Activated CD4-positive, alpha-beta memory T cell treated with anti-CD3 and anti-CD28 coated beads for 36 hours (primary cell): ENCODE measurements around the gene ABCC8. TPM values are rescaled to one million over a fixed set of nuclear protein-coding genes. Genes with fewer than 3 reads are reported as not detected.

Source experiments
- CTCF ChIA-PET: fragments of 350-600 bp; sonication (Branson Sonifier 250); formaldehyde crosslinking; loops from one replicate; lab custom pipeline; 2021; ENCODE audit warnings: antibody characterized with exemption, inconsistent platforms; lab: Charles Lee
- POLR2A ChIA-PET: fragments of 350-600 bp; sonication (Branson Sonifier 250); formaldehyde crosslinking; loops from one replicate; lab custom pipeline; 2021; ENCODE audit warnings: antibody characterized with exemption; lab: Charles Lee
- DNase-seq: peaks from one replicate; pipeline ENCODE4 v3.0.0-alpha.2; 2020
- H3K27ac Mint-ChIP-seq: one replicate; pipeline ENCODE4 v1.8.0; 2021; ENCODE audit warnings: mixed read lengths
- H3K27me3 Mint-ChIP-seq: one replicate; pipeline ENCODE4 v1.8.0; 2021; ENCODE audit warnings: mixed read lengths
- H3K36me3 Mint-ChIP-seq: one replicate; pipeline ENCODE4 v1.8.0; 2021; ENCODE audit warnings: mixed read lengths
- H3K4me1 Mint-ChIP-seq: one replicate; pipeline ENCODE4 v1.8.0; 2021; ENCODE audit warnings: low read depth, mixed read lengths
- H3K4me3 Mint-ChIP-seq: one replicate; pipeline ENCODE4 v1.8.0; 2021; ENCODE audit warnings: mild to moderate bottlenecking, mixed read lengths
- H3K9me3 Mint-ChIP-seq: one replicate; pipeline ENCODE4 v1.8.0; 2021; ENCODE audit warnings: mixed read lengths
- intact Hi-C: fragments of 100-400 bp; cut with micrococcal nuclease; formaldehyde crosslinking; loops from one replicate; pipeline ENCODE4 v1.15.1; 2023
- total RNA-seq, 2 experiments: library from RNA; stranded (reverse); gene quantifications; one replicate each; pipeline ENCODE4 v1.2.3, GENCODE V29; 2021

ABCC8 gene
- total RNA-seq, 2 experiments from 2014 or later, result not detected

- POLR2A ChIA-PET, result no interaction called here
- Mint-ChIP-seq H3K36me3 (no peaks in the 10 kb centered on the region), H3K9me3 (no peaks in the 10 kb centered on the region), H3K27ac (no peak overlapping the region), H3K27me3 (no peaks in the 10 kb centered on the region), H3K4me3 (no peak overlapping the region), H3K4me1 (no peaks in the 10 kb centered on the region)
- intact Hi-C loops, result no loop called here
- CTCF ChIA-PET, result no interaction called here
- DNase-seq, result no peak
These were observed 13.0 kb downstream of the ABCC8 start for GRCh38 chr11:17463546-17464174.

- no peaks in the 10 kb centered on the region for H3K4me1 Mint-ChIP-seq
- DNase-seq, result no peak
- no peak overlapping the region for H3K27ac Mint-ChIP-seq
- H3K9me3 Mint-ChIP-seq, result no peaks in the 10 kb centered on the region
- POLR2A ChIA-PET, result no interaction called here
- H3K27me3 Mint-ChIP-seq, result no peaks in the 10 kb centered on the region
- H3K36me3 Mint-ChIP-seq, result no peaks in the 10 kb centered on the region
- H3K4me3 Mint-ChIP-seq, result no peak overlapping the region
- intact Hi-C loops, result no loop called here
- CTCF ChIA-PET, result no interaction called here
These were observed 13.7 kb downstream of the ABCC8 start for GRCh38 chr11:17462940-17463339.

- H3K27ac Mint-ChIP-seq, result no peak overlapping the region
- H3K36me3 Mint-ChIP-seq, result no peaks in the 10 kb centered on the region
- no peaks in the 10 kb centered on the region for H3K9me3 Mint-ChIP-seq
- no peak overlapping the region for H3K4me3 Mint-ChIP-seq
- CTCF ChIA-PET, result no interaction called here
- no peak for DNase-seq
- intact Hi-C loops, result no loop called here
- POLR2A ChIA-PET, result no interaction called here
- H3K27me3 Mint-ChIP-seq, result no peaks in the 10 kb centered on the region
- no peaks in the 10 kb centered on the region for H3K4me1 Mint-ChIP-seq
These were observed 16.2 kb downstream of the ABCC8 start for GRCh38 chr11:17460406-17460805.

GRCh38 chr11:17459236-17459896, 17.3 kb downstream of the ABCC8 start:
- H3K36me3 Mint-ChIP-seq, result no peaks in the 10 kb centered on the region
- H3K4me1 Mint-ChIP-seq, result no peaks in the 10 kb centered on the region
- intact Hi-C loops, result no loop called here
- ChIA-PET CTCF (no interaction called here), POLR2A (no interaction called here)
- DNase-seq, result no peak
- no peaks in the 10 kb centered on the region for H3K9me3 Mint-ChIP-seq
- H3K27ac Mint-ChIP-seq, result no peak overlapping the region
- H3K4me3 Mint-ChIP-seq, result no peak overlapping the region
- H3K27me3 Mint-ChIP-seq, result no peaks in the 10 kb centered on the region

GRCh38 chr11:17458268-17458667, 18.4 kb downstream of the ABCC8 start:
- H3K27ac Mint-ChIP-seq, result no peak overlapping the region
- no peaks in the 10 kb centered on the region for H3K36me3 Mint-ChIP-seq
- DNase-seq, result no peak
- H3K4me3 Mint-ChIP-seq, result no peak overlapping the region
- intact Hi-C loops, result no loop called here
- ChIA-PET POLR2A (no interaction called here), CTCF (no interaction called here)
- H3K27me3 Mint-ChIP-seq, result no peaks in the 10 kb centered on the region
- no peaks in the 10 kb centered on the region for H3K4me1 Mint-ChIP-seq
- no peaks in the 10 kb centered on the region for H3K9me3 Mint-ChIP-seq

- no peaks in the 10 kb centered on the region for H3K4me1 Mint-ChIP-seq
- intact Hi-C loops, result no loop called here
- ChIA-PET POLR2A (no interaction called here), CTCF (interaction anchor here (0.9 kb wide), 1 partner anchor 74 kb away, joined by 4 read pairs; no protein-coding TSS in a partner anchor)
- H3K9me3 Mint-ChIP-seq, result no peaks in the 10 kb centered on the region
- H3K27me3 Mint-ChIP-seq, result peaks cover 1% of the 10 kb centered on the region
- no peak overlapping the region for H3K4me3 Mint-ChIP-seq
- no peaks in the 10 kb centered on the region for H3K36me3 Mint-ChIP-seq
- H3K27ac Mint-ChIP-seq, result no peak overlapping the region
- DNase-seq, result no peak
These were observed 19.1 kb downstream of the ABCC8 start for GRCh38 chr11:17457396-17458173.

GRCh38 chr11:17452668-17453067, 24.0 kb downstream of the ABCC8 start:
- intact Hi-C loops, result no loop called here
- DNase-seq, result no peak
- ChIA-PET POLR2A (no interaction called here), CTCF (no interaction called here)
- Mint-ChIP-seq H3K27ac (no peak overlapping the region), H3K4me1 (no peaks in the 10 kb centered on the region), H3K27me3 (peaks cover 9% of the 10 kb centered on the region), H3K4me3 (no peak overlapping the region), H3K36me3 (no peaks in the 10 kb centered on the region), H3K9me3 (no peaks in the 10 kb centered on the region)

GRCh38 chr11:17449158-17449557, 27.5 kb downstream of the ABCC8 start:
- Mint-ChIP-seq H3K9me3 (no peaks in the 10 kb centered on the region), H3K27me3 (peaks cover 9% of the 10 kb centered on the region), H3K27ac (no peak overlapping the region), H3K4me1 (no peaks in the 10 kb centered on the region), H3K4me3 (no peak overlapping the region), H3K36me3 (no peaks in the 10 kb centered on the region)
- intact Hi-C loops, result no loop called here
- ChIA-PET POLR2A (no interaction called here), CTCF (no interaction called here)
- DNase-seq, result no peak

- no peaks in the 10 kb centered on the region for H3K36me3 Mint-ChIP-seq
These were observed 30.2 kb downstream of the ABCC8 start for GRCh38 chr11:17446482-17446881.

GRCh38 chr11:17445240-17445795, 31.3 kb downstream of the ABCC8 start:
- peaks cover 3% of the 10 kb centered on the region for H3K9me3 Mint-ChIP-seq
- no peak overlapping the region for H3K4me3 Mint-ChIP-seq
- peaks cover 3% of the 10 kb centered on the region for H3K27me3 Mint-ChIP-seq
- H3K36me3 Mint-ChIP-seq, result no peaks in the 10 kb centered on the region
- ChIA-PET POLR2A (no interaction called here), CTCF (no interaction called here)
- no peak for DNase-seq
- no peak overlapping the region for H3K27ac Mint-ChIP-seq
- intact Hi-C loops, result no loop called here
- no peaks in the 10 kb centered on the region for H3K4me1 Mint-ChIP-seq

More at GRCh38 chr11:17446482-17446881, 30.2 kb downstream of the ABCC8 start:
- H3K9me3 Mint-ChIP-seq, result no peaks in the 10 kb centered on the region
- CTCF ChIA-PET, result no interaction called here
- intact Hi-C loops, result no loop called here
- no peak overlapping the region for H3K4me3 Mint-ChIP-seq
- peaks cover 5% of the 10 kb centered on the region for H3K27me3 Mint-ChIP-seq
- DNase-seq, result no peak
- POLR2A ChIA-PET, result no interaction called here
- H3K27ac Mint-ChIP-seq, result no peak overlapping the region
- H3K4me1 Mint-ChIP-seq, result no peaks in the 10 kb centered on the region

GRCh38 chr11:17443926-17444690, 32.5 kb downstream of the ABCC8 start:
- no peak overlapping the region for H3K27ac Mint-ChIP-seq
- ChIA-PET CTCF (no interaction called here), POLR2A (no interaction called here)
- H3K9me3 Mint-ChIP-seq, result peaks cover 3% of the 10 kb centered on the region
- H3K4me3 Mint-ChIP-seq, result no peak overlapping the region
- H3K27me3 Mint-ChIP-seq, result peaks cover 3% of the 10 kb centered on the region
- intact Hi-C loops, result no loop called here
- no peaks in the 10 kb centered on the region for H3K36me3 Mint-ChIP-seq
- H3K4me1 Mint-ChIP-seq, result peaks cover 6% of the 10 kb centered on the region
- no peak for DNase-seq

- Mint-ChIP-seq H3K4me1 (peaks cover 7% of the 10 kb centered on the region), H3K36me3 (no peaks in the 10 kb centered on the region), H3K27me3 (peaks cover 7% of the 10 kb centered on the region), H3K27ac (no peak overlapping the region), H3K4me3 (no peak overlapping the region), H3K9me3 (peaks cover 3% of the 10 kb centered on the region)
- no peak for DNase-seq
- ChIA-PET CTCF (no interaction called here), POLR2A (no interaction called here)
- intact Hi-C loops, result no loop called here
These were observed 33.2 kb downstream of the ABCC8 start for GRCh38 chr11:17443423-17443822.
